ENCODE data around the gene TMPRSS9. TPM values are rescaled to one million over a fixed set of nuclear protein-coding genes. Genes with fewer than 3 reads are reported as not detected.

TMPRSS9 gene
- total RNA-seq, 1 experiment from 2014 or later: not detected

GRCh38 chr19:2350656-2351055 lies 9.4 kb upstream of the TMPRSS9 start:
- Histone ChIP-seq H4K20me1 (ENCODE audit: low read length) (no peaks in the 10 kb centered on the region), H3K9ac (ENCODE audit: low read length) (no peak overlapping the region), H3K79me2 (ENCODE audit: low read length) (no peaks in the 10 kb centered on the region), H3K9me2 (replicated peaks; ENCODE audit: low read length) (no peaks in the 10 kb centered on the region), H3K27ac (ENCODE audit: low read length) (no peak overlapping the region), H3K4me2 (ENCODE audit: low read length) (no peak overlapping the region), H3K4me1 (ENCODE audit: insufficient read depth, low read length) (no peaks in the 10 kb centered on the region), H3K27me3 (ENCODE audit: low read length) (no peaks in the 10 kb centered on the region), H3K4me3 (ENCODE audit: low read length) (no peak overlapping the region), H3K9me3 (ENCODE audit: low read length) (no peaks in the 10 kb centered on the region), H3F3A (ENCODE audit: low read length, unreplicated experiment) (no peaks in the 10 kb centered on the region), H3K36me3 (ENCODE audit: low read depth, low read length) (no peaks in the 10 kb centered on the region), H2AFZ (ENCODE audit: low read length) (no peak overlapping the region)
- POLR2A ChIA-PET (ENCODE audit: unreplicated experiment): interaction anchor here (0.7 kb wide), 1 partner anchor 21 kb away, joined by 3 read pairs; no protein-coding TSS in a partner anchor
- ATAC-seq: no peak
- BruUV-seq (replicated peaks): no TSS peak
- DNase-seq: no peak
- intact Hi-C loops (cut with micrococcal nuclease): no loop called here
- TF ChIP-seq EZH2 (IDR thresholded peaks at IDR 0.05; ENCODE audit: low read length, unreplicated experiment) (no peak), EZH2phosphoT487 (IDR thresholded peaks at IDR 0.05; ENCODE audit: borderline replicate concordance, low read length) (no peak)
- TF ChIP-seq, protein P1, sequence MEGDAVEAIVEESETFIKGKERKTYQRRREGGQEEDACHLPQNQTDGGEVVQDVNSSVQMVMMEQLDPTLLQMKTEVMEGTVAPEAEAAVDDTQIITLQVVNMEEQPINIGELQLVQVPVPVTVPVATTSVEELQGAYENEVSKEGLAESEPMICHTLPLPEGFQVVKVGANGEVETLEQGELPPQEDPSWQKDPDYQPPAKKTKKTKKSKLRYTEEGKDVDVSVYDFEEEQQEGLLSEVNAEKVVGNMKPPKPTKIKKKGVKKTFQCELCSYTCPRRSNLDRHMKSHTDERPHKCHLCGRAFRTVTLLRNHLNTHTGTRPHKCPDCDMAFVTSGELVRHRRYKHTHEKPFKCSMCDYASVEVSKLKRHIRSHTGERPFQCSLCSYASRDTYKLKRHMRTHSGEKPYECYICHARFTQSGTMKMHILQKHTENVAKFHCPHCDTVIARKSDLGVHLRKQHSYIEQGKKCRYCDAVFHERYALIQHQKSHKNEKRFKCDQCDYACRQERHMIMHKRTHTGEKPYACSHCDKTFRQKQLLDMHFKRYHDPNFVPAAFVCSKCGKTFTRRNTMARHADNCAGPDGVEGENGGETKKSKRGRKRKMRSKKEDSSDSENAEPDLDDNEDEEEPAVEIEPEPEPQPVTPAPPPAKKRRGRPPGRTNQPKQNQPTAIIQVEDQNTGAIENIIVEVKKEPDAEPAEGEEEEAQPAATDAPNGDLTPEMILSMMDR (conservative IDR thresholded peaks at IDR 0.05; ENCODE audit: low read depth, low read length): no peak
- CTCF ChIA-PET: no interaction called here

- BruUV-seq (replicated peaks): no TSS peak
- intact Hi-C loops (cut with micrococcal nuclease): no loop called here
- H3K9me3 ChIP-seq (ENCODE audit: low read length): no peaks in the 10 kb centered on the region
These were observed 8.5 kb upstream of the TMPRSS9 start for GRCh38 chr19:2351591-2351990.

DNA sequence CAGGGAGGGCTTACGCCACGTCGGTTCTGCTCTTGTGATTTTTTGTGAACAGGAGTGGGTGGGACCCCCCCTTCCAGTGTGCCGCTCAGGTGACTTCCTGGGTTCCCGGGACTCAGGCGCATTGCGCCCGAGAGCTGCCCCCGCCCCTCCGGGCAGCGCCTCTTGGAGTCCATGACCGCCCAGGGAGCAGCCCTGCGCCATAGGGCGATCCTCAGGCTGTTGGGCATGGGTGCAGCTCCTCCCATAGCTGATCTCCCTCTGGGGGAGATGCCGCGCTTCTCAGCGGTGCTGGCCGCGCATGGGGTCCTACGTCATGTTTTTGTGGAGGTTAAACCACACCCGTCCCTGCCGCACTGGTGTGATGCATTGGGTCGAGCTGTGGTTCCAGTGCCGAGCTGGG lies 7.9 kb upstream of the TMPRSS9 start:
- Histone ChIP-seq H3K4me3 (ENCODE audit: low read length) (no peak overlapping the region), H3K4me1 (ENCODE audit: insufficient read depth, low read length) (no peaks in the 10 kb centered on the region), H3K27ac (ENCODE audit: low read length) (no peak overlapping the region), H3K9me3 (ENCODE audit: low read length) (no peaks in the 10 kb centered on the region), H3F3A (ENCODE audit: low read length, unreplicated experiment) (no peaks in the 10 kb centered on the region), H3K27me3 (ENCODE audit: low read length) (no peaks in the 10 kb centered on the region), H3K4me2 (ENCODE audit: low read length) (no peak overlapping the region), H3K36me3 (ENCODE audit: low read depth, low read length) (no peaks in the 10 kb centered on the region), H2AFZ (ENCODE audit: low read length) (no peak overlapping the region), H4K20me1 (ENCODE audit: low read length) (no peaks in the 10 kb centered on the region), H3K79me2 (ENCODE audit: low read length) (no peaks in the 10 kb centered on the region), H3K9ac (ENCODE audit: low read length) (no peak overlapping the region), H3K9me2 (replicated peaks; ENCODE audit: low read length) (no peaks in the 10 kb centered on the region)
- CTCF ChIA-PET: no interaction called here
- DNase-seq: no peak
- intact Hi-C loops (cut with micrococcal nuclease): no loop called here
- POLR2A ChIA-PET (ENCODE audit: unreplicated experiment): no interaction called here
- BruUV-seq (replicated peaks): no TSS peak
- ATAC-seq: no peak
- no peak for TF ChIP-seq EZH2phosphoT487 (IDR thresholded peaks at IDR 0.05; ENCODE audit: borderline replicate concordance, low read length)
- TF ChIP-seq EZH2 (IDR thresholded peaks at IDR 0.05; ENCODE audit: low read length, unreplicated experiment): no peak
- TF ChIP-seq, protein P1 (conservative IDR thresholded peaks at IDR 0.05; ENCODE audit: low read depth, low read length): no peak

More at GRCh38 chr19:2351591-2351990, 8.5 kb upstream of the TMPRSS9 start:
- no peak overlapping the region for H3K4me3 ChIP-seq (ENCODE audit: low read length)
- H3F3A ChIP-seq (ENCODE audit: low read length, unreplicated experiment): no peaks in the 10 kb centered on the region
- H2AFZ ChIP-seq (ENCODE audit: low read length): no peak overlapping the region
- no peaks in the 10 kb centered on the region for H3K79me2 ChIP-seq (ENCODE audit: low read length)
- no peak for ATAC-seq
- H4K20me1 ChIP-seq (ENCODE audit: low read length): no peaks in the 10 kb centered on the region
- no peak overlapping the region for H3K9ac ChIP-seq (ENCODE audit: low read length)
- no peak for DNase-seq
- no peaks in the 10 kb centered on the region for H3K9me2 ChIP-seq (replicated peaks; ENCODE audit: low read length)
- ChIA-PET CTCF (no interaction called here), POLR2A (ENCODE audit: unreplicated experiment) (no interaction called here)
- no peaks in the 10 kb centered on the region for H3K27me3 ChIP-seq (ENCODE audit: low read length)
- H3K4me1 ChIP-seq (ENCODE audit: insufficient read depth, low read length): no peaks in the 10 kb centered on the region
- no peak overlapping the region for H3K27ac ChIP-seq (ENCODE audit: low read length)
- H3K36me3 ChIP-seq (ENCODE audit: low read depth, low read length): no peaks in the 10 kb centered on the region
- H3K4me2 ChIP-seq (ENCODE audit: low read length): no peak overlapping the region
- TF ChIP-seq EZH2phosphoT487 (IDR thresholded peaks at IDR 0.05; ENCODE audit: borderline replicate concordance, low read length): no peak
- TF ChIP-seq, protein P1 (conservative IDR thresholded peaks at IDR 0.05; ENCODE audit: low read depth, low read length): no peak
- TF ChIP-seq EZH2 (IDR thresholded peaks at IDR 0.05; ENCODE audit: low read length, unreplicated experiment): no peak

Data from PC-3 (cell line).